Measurements from ENCODE around the gene DDOST. TPM values are rescaled to one million over a fixed set of nuclear protein-coding genes. Genes with fewer than 3 reads are reported as not detected.
A peak's percentile ranks its signal among the peaks of the same experiment; 100 is the strongest.

The DDOST gene
- total RNA-seq, 1 donor from 2014 or later, result 148 TPM

- DNase-seq, result no peak
- intact Hi-C loops (cut with DNase I), result no loop called here
- ATAC-seq, result no peak
- Histone ChIP-seq H3K27ac (no peak overlapping the region), H3K27me3 (ENCODE audit: low read depth) (no peaks in the 10 kb centered on the region), H3K36me3 (no peaks in the 10 kb centered on the region), H3K4me3 (no peak overlapping the region), H3K9me3 (no peaks in the 10 kb centered on the region), H3K4me1 (no peaks in the 10 kb centered on the region)
- TF ChIP-seq CTCF (IDR thresholded peaks at IDR 0.05), result no peak
These were observed 36.4 kb upstream of the DDOST start for GRCh38 chr1:20697563-20697962.

- peak overlapping the region; percentile 64 for H3K4me3 ChIP-seq
- intact Hi-C loops (cut with DNase I), result no loop called here
- DNase-seq, result peak; percentile 88
These were observed 35.5 kb upstream of the DDOST start for GRCh38 chr1:20696397-20697333.

GRCh38 chr1:20695515-20695914, 34.3 kb upstream of the DDOST start:
- H3K4me1 ChIP-seq, result no peaks in the 10 kb centered on the region
- H3K36me3 ChIP-seq, result no peaks in the 10 kb centered on the region
- no peaks in the 10 kb centered on the region for H3K9me3 ChIP-seq
- no peak for TF ChIP-seq CTCF (IDR thresholded peaks at IDR 0.05)
- intact Hi-C loops (cut with DNase I), result no loop called here
- DNase-seq (no peak), ATAC-seq (no peak)
- H3K4me3 ChIP-seq, result no peak overlapping the region
- no peaks in the 10 kb centered on the region for H3K27me3 ChIP-seq (ENCODE audit: low read depth)
- no peak overlapping the region for H3K27ac ChIP-seq

More at GRCh38 chr1:20696397-20697333, 35.5 kb upstream of the DDOST start:
- H3K36me3 ChIP-seq, result no peaks in the 10 kb centered on the region
- no peaks in the 10 kb centered on the region for H3K9me3 ChIP-seq
- H3K27ac ChIP-seq, result peak overlapping the region; percentile 76
- no peaks in the 10 kb centered on the region for H3K27me3 ChIP-seq (ENCODE audit: low read depth)
- ATAC-seq, result peak; percentile 94 to 95
- TF ChIP-seq CTCF (IDR thresholded peaks at IDR 0.05), result peak; percentile 93
- no peaks in the 10 kb centered on the region for H3K4me1 ChIP-seq

GRCh38 chr1:20693623-20694022, 32.5 kb upstream of the DDOST start:
- ATAC-seq (no peak), DNase-seq (no peak)
- Histone ChIP-seq H3K4me3 (no peak overlapping the region), H3K27me3 (ENCODE audit: low read depth) (no peaks in the 10 kb centered on the region), H3K36me3 (no peaks in the 10 kb centered on the region), H3K9me3 (no peaks in the 10 kb centered on the region), H3K4me1 (no peaks in the 10 kb centered on the region), H3K27ac (no peak overlapping the region)
- no peak for TF ChIP-seq CTCF (IDR thresholded peaks at IDR 0.05)
- intact Hi-C loops (cut with DNase I), result no loop called here

GRCh38 chr1:20691872-20692271, 30.7 kb upstream of the DDOST start:
- Histone ChIP-seq H3K36me3 (no peaks in the 10 kb centered on the region), H3K4me3 (no peak overlapping the region), H3K9me3 (no peaks in the 10 kb centered on the region), H3K4me1 (no peaks in the 10 kb centered on the region), H3K27me3 (ENCODE audit: low read depth) (no peaks in the 10 kb centered on the region), H3K27ac (no peak overlapping the region)
- DNase-seq (no peak), ATAC-seq (no peak)
- no peak for TF ChIP-seq CTCF (IDR thresholded peaks at IDR 0.05)
- intact Hi-C loops (cut with DNase I), result no loop called here
